Measurements from ENCODE around the gene TMEM203. TPM values are rescaled to one million over a fixed set of nuclear protein-coding genes. Genes with fewer than 3 reads are reported as not detected.

Gene TMEM203
- total and polyA plus RNA-seq, 2 of the 13 experiments (the other 11 are each of a cell fraction or from before 2014, with no cell fraction given), result 23.4 to 36.7 TPM

DNA sequence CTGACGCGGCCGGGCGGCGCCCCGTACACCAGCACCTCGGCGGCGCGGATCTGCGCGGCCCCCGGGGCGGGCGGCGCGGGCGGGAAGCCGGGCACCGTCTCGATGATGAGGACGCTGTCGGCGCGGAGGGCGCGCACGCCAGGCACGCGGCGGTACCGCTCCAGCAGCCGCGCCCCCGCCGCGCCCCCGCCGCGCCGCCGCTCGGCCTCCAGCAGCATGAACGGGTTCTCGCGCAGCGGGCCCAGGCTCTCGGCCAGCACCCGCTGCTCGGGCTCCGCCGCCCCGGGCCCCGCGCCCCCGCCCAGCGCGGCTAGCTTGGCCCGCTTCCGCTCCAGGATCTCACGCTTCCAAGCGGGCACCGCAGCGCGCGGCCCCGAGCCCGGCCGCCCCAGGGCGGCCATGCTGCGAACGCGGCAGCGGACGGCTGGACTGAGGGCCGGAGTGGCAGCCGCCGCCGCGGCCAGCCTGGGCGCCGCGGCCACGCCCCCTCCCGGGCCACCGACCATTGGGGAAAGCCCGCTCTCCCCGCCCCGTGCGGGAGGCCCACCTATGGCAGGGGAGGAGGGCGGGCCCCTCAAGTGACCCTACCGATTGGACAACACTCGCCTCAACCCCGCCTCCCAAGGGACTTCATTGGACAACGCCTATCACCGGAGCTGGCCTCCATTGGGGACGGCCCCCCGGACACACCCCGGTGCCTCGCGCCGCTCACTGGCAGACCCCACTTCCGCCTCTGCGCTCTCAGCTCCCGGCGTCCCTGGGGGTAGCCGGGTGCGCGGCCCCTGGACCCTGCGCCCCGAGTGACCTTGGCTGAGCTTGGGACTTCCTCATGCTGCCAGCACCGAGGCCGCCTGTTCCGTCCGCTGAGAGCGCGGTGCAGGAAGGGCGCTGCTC is 4.9 kb downstream of the TMEM203 start, which contains the start of gene TPRN (continued):
- TF ChIP-seq MEIS2 (CRISPR knock-in tag; IDR thresholded peaks at IDR 0.05), result peak; percentile 37; the same call in 1 of the 2 replicates
- TF ChIP-seq FIP1L1 (IDR thresholded peaks at IDR 0.05; ENCODE audit: borderline replicate concordance, insufficient read depth, low read depth, low read length), result no peak
- TF ChIP-seq ZNF296 (CRISPR knock-in tag; conservative IDR thresholded peaks at IDR 0.05), result no peak
- TF ChIP-seq NR2C2 (CRISPR knock-in tag; IDR thresholded peaks at IDR 0.05; ENCODE audit: borderline replicate concordance), result peak; percentile 74
- TF ChIP-seq, protein P1, sequence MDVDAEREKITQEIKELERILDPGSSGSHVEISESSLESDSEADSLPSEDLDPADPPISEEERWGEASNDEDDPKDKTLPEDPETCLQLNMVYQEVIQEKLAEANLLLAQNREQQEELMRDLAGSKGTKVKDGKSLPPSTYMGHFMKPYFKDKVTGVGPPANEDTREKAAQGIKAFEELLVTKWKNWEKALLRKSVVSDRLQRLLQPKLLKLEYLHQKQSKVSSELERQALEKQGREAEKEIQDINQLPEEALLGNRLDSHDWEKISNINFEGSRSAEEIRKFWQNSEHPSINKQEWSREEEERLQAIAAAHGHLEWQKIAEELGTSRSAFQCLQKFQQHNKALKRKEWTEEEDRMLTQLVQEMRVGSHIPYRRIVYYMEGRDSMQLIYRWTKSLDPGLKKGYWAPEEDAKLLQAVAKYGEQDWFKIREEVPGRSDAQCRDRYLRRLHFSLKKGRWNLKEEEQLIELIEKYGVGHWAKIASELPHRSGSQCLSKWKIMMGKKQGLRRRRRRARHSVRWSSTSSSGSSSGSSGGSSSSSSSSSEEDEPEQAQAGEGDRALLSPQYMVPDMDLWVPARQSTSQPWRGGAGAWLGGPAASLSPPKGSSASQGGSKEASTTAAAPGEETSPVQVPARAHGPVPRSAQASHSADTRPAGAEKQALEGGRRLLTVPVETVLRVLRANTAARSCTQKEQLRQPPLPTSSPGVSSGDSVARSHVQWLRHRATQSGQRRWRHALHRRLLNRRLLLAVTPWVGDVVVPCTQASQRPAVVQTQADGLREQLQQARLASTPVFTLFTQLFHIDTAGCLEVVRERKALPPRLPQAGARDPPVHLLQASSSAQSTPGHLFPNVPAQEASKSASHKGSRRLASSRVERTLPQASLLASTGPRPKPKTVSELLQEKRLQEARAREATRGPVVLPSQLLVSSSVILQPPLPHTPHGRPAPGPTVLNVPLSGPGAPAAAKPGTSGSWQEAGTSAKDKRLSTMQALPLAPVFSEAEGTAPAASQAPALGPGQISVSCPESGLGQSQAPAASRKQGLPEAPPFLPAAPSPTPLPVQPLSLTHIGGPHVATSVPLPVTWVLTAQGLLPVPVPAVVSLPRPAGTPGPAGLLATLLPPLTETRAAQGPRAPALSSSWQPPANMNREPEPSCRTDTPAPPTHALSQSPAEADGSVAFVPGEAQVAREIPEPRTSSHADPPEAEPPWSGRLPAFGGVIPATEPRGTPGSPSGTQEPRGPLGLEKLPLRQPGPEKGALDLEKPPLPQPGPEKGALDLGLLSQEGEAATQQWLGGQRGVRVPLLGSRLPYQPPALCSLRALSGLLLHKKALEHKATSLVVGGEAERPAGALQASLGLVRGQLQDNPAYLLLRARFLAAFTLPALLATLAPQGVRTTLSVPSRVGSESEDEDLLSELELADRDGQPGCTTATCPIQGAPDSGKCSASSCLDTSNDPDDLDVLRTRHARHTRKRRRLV (CRISPR knock-in tag; IDR thresholded peaks at IDR 0.05), result no peak
- TF ChIP-seq, protein P2, sequence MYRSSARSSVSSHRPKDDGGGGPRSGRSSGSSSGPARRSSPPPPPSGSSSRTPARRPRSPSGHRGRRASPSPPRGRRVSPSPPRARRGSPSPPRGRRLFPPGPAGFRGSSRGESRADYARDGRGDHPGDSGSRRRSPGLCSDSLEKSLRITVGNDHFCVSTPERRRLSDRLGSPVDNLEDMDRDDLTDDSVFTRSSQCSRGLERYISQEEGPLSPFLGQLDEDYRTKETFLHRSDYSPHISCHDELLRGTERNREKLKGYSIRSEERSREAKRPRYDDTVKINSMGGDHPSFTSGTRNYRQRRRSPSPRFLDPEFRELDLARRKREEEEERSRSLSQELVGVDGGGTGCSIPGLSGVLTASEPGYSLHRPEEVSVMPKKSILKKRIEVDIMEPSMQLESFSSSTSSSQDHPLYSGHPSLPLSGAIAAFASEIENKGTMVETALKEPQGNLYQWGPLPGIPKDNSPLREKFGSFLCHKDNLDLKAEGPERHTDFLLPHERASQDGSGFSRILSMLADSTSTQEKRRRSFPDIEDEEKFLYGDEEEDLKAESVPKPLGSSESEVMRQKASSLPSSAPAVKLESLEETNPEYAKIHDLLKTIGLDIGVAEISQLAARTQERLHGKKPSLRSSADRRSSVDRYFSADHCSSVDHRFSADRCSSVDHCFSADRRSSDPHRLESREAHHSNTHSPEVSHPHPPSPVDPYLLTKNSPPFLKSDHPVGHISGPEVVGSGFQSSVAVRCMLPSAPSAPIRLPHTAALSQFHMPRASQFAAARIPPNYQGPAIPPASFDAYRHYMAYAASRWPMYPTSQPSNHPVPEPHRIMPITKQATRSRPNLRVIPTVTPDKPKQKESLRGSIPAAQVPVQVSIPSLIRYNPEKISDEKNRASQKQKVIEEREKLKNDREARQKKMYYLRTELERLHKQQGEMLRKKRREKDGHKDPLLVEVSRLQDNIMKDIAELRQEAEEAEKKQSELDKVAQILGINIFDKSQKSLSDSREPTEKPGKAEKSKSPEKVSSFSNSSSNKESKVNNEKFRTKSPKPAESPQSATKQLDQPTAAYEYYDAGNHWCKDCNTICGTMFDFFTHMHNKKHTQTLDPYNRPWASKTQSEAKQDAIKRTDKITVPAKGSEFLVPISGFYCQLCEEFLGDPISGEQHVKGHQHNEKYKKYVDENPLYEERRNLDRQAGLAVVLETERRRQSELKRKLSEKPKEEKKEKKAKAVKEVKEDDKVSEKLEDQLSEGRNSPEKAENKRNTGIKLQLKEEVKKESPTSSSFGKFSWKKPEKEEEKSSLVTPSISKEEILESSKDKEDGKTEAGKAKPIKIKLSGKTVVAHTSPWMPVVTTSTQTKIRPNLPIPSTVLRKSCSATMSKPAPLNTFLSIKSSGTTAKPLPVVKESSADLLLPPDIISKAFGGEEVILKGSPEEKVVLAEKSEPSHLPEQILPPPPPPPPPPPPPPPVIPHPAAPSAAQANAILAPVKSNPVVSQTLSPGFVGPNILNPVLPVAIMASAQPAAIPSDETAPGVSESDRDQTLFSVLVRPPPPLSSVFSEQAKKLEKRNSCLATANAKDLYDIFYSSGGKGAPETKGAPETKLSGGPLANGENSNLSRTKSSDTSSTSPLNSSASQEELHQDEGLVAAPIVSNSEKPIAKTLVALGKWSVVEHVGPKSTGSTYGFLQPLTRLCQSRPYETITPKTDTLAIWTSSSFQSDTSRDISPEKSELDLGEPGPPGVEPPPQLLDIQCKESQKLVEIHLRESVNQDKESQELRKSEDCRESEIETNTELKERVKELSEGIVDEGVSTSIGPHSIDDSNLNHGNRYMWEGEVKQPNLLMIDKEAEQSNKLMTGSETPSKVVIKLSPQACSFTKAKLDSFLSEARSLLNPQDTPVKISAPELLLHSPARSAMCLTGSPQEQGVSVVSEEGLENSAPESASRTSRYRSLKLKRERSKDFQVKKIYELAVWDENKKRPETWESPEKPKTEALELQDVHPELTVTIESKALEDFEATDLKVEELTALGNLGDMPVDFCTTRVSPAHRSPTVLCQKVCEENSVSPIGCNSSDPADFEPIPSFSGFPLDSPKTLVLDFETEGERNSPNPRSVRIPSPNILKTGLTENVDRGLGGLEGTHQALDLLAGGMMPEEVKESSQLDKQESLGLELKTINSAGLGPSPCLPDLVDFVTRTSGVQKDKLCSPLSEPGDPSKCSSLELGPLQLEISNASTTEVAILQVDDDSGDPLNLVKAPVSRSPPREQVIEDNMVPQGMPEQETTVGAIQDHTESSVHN (CRISPR knock-in tag; IDR thresholded peaks at IDR 0.05), result no peak
- no peak for TF ChIP-seq GPN1 (CRISPR knock-in tag; IDR thresholded peaks at IDR 0.05; ENCODE audit: borderline replicate concordance)
- TF ChIP-seq, protein P3, sequence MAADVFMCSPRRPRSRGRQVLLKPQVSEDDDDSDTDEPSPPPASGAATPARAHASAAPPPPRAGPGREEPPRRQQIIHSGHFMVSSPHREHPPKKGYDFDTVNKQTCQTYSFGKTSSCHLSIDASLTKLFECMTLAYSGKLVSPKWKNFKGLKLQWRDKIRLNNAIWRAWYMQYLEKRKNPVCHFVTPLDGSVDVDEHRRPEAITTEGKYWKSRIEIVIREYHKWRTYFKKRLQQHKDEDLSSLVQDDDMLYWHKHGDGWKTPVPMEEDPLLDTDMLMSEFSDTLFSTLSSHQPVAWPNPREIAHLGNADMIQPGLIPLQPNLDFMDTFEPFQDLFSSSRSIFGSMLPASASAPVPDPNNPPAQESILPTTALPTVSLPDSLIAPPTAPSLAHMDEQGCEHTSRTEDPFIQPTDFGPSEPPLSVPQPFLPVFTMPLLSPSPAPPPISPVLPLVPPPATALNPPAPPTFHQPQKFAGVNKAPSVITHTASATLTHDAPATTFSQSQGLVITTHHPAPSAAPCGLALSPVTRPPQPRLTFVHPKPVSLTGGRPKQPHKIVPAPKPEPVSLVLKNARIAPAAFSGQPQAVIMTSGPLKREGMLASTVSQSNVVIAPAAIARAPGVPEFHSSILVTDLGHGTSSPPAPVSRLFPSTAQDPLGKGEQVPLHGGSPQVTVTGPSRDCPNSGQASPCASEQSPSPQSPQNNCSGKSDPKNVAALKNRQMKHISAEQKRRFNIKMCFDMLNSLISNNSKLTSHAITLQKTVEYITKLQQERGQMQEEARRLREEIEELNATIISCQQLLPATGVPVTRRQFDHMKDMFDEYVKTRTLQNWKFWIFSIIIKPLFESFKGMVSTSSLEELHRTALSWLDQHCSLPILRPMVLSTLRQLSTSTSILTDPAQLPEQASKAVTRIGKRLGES (CRISPR knock-in tag; IDR thresholded peaks at IDR 0.05; ENCODE audit: borderline replicate concordance), result no peak; the same call in 1 of the 2 replicates
- no peak for TF ChIP-seq KLF13 (CRISPR knock-in tag; IDR thresholded peaks at IDR 0.05)
- TF ChIP-seq GATAD1 (CRISPR knock-in tag; IDR thresholded peaks at IDR 0.05), result peak; percentile 87
- peak; percentile 75; the same call in 1 of the 2 replicates for TF ChIP-seq ZKSCAN8 (CRISPR knock-in tag; IDR thresholded peaks at IDR 0.05; ENCODE audit: borderline replicate concordance)
